COLO668 (cell line): ENCODE measurements around the gene SNX11.

Source experiments
- DNase-seq: peaks from one replicate; lab custom pipeline; 2025; ENCODE audit not compliant: unreplicated experiment; lab: John Stamatoyannopoulos, UW

Gene SNX11

GRCh38 chr17:48095611-48096010 lies 12.0 kb upstream of the SNX11 start:
- DNase-seq = no peak

- no peak for DNase-seq
These were observed 7.4 kb upstream of the SNX11 start for GRCh38 chr17:48100160-48100559.

GRCh38 chr17:48100591-48101011 lies 7.0 kb upstream of the SNX11 start:
- peak; percentile 37 for DNase-seq

GRCh38 chr17:48101012-48101720 lies 6.4 kb upstream of the SNX11 start, which contains the start of gene CBX1:
TSS of gene CBX1 (minus strand) at chr17:48101478. CDS start at chr17:48077004, 24,474 bp downstream.
- peak; percentile 95 for DNase-seq

- no peak for DNase-seq
These were observed 5.4 kb upstream of the SNX11 start for GRCh38 chr17:48102043-48102750.

- no peak for DNase-seq
These were observed 4.5 kb upstream of the SNX11 start for GRCh38 chr17:48102798-48103715.

- no peak for DNase-seq
These were observed 3.1 kb upstream of the SNX11 start for GRCh38 chr17:48104440-48104839.

- no peak for DNase-seq
These were observed 797 bp upstream of the SNX11 start for GRCh38 chr17:48106802-48107136.

- DNase-seq = no peak
These were observed 3.2 kb downstream of the SNX11 start for GRCh38 chr17:48110761-48111160.

GRCh38 chr17:48111937-48112241 lies 4.3 kb downstream of the SNX11 start:
- DNase-seq = no peak

GRCh38 chr17:48113201-48113676 lies 5.7 kb downstream of the SNX11 start:
- no peak for DNase-seq

GRCh38 chr17:48121923-48122664 lies 14.5 kb downstream of the SNX11 start:
- no peak for DNase-seq

- no peak for DNase-seq
These were observed 15.1 kb downstream of the SNX11 start for GRCh38 chr17:48122665-48123045.

- DNase-seq = no peak
These were observed 15.5 kb downstream of the SNX11 start for GRCh38 chr17:48123111-48123510.

- DNase-seq = no peak
These were observed 16.3 kb downstream of the SNX11 start for GRCh38 chr17:48123776-48124388.

GRCh38 chr17:48125829-48126531 lies 18.4 kb downstream of the SNX11 start:
- DNase-seq = no peak

GRCh38 chr17:48126532-48126850 lies 18.9 kb downstream of the SNX11 start:
- DNase-seq = no peak

GRCh38 chr17:48127371-48128051 lies 19.9 kb downstream of the SNX11 start:
- DNase-seq = peak; percentile 6

GRCh38 chr17:48128400-48128799 lies 20.8 kb downstream of the SNX11 start:
- no peak for DNase-seq
